ENCODE results near the gene ATP5F1A. TPM values are rescaled to one million over a fixed set of nuclear protein-coding genes. Genes with fewer than 3 reads are reported as not detected.

ATP5F1A gene
- total RNA-seq, 1 donor from 2014 or later, result 474 TPM

DNA sequence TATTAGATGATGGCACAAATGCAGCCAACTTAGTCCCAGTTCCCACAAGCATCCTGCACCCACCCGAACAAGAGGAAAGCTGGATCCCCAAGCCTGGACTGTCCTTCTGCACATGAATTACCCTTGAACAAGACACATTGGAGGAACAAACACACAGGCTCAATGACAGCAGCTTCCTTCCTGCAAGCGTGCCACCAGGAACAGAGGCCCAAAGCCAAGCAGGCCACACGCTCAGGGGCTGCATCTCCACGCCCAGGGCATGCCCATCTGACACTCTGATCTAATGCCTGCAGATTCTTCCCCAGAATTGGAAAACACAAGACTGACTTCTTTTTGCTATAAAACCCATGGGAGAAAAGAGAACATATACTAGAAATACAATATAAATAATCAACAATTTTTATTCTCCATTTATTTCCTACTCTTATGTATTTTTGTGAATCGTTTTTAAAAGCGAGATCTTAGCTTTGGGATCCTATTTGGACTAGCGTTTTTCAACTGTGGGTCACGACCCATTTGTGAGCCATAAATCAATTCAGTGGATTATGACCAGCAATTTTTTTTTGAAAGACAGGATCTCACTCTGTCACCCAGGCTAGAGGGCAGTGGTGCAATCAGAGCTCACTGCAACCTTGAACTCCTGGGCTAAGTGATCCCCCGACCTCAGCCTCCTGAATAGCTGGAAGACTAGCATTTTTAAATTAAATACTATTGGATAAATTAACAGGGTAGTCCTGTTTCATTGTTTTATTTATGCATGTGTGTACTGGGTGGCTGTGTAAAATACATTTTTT is 60.4 kb downstream of the ATP5F1A start:
- H3K36me3 ChIP-seq (ENCODE audit: insufficient read depth, low read length), result no peaks in the 10 kb centered on the region
- no peak overlapping the region for H3K4me3 ChIP-seq (ENCODE audit: insufficient read depth, low read depth, low read length)
- H3K27me3 ChIP-seq (ENCODE audit: insufficient read depth, low read length), result no peaks in the 10 kb centered on the region
- H3K9me3 ChIP-seq (ENCODE audit: insufficient read depth, low read depth, low read length), result no peaks in the 10 kb centered on the region
- no peak for TF ChIP-seq EZH2 (IDR thresholded peaks at IDR 0.05; ENCODE audit: insufficient read depth, low read length)
- TF ChIP-seq, protein P1, sequence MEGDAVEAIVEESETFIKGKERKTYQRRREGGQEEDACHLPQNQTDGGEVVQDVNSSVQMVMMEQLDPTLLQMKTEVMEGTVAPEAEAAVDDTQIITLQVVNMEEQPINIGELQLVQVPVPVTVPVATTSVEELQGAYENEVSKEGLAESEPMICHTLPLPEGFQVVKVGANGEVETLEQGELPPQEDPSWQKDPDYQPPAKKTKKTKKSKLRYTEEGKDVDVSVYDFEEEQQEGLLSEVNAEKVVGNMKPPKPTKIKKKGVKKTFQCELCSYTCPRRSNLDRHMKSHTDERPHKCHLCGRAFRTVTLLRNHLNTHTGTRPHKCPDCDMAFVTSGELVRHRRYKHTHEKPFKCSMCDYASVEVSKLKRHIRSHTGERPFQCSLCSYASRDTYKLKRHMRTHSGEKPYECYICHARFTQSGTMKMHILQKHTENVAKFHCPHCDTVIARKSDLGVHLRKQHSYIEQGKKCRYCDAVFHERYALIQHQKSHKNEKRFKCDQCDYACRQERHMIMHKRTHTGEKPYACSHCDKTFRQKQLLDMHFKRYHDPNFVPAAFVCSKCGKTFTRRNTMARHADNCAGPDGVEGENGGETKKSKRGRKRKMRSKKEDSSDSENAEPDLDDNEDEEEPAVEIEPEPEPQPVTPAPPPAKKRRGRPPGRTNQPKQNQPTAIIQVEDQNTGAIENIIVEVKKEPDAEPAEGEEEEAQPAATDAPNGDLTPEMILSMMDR (IDR thresholded peaks at IDR 0.05; ENCODE audit: insufficient read depth, low read depth, low read length), result no peak
- H4K20me1 ChIP-seq (ENCODE audit: insufficient read depth, low read length), result no peaks in the 10 kb centered on the region
- H3K4me2 ChIP-seq (ENCODE audit: low read length), result no peak overlapping the region
- Mint-ChIP-seq H3K36me3 (ENCODE audit: low read depth, unreplicated experiment) (peaks cover 7% of the 10 kb centered on the region), H3K27me3 (ENCODE audit: low read depth, unreplicated experiment) (no peaks in the 10 kb centered on the region), H3K27ac (ENCODE audit: unreplicated experiment) (no peak overlapping the region), H3K4me3 (ENCODE audit: unreplicated experiment) (no peak overlapping the region), H3K9me3 (ENCODE audit: unreplicated experiment) (no peaks in the 10 kb centered on the region), H3K4me1 (ENCODE audit: low read depth, unreplicated experiment) (peaks cover 18% of the 10 kb centered on the region)
- peaks cover 24% of the 10 kb centered on the region for H3K4me1 ChIP-seq (ENCODE audit: insufficient read depth, low read length)
- no peak overlapping the region for H3K27ac ChIP-seq (ENCODE audit: low read depth, low read length)
- no peak overlapping the region for H2AFZ ChIP-seq (ENCODE audit: low read depth, low read length)
- DNase-seq (ENCODE audit: low read depth) (no peak), FAIRE-seq (no peak)
- H3K9ac ChIP-seq (ENCODE audit: low read length), result no peak overlapping the region
- no peaks in the 10 kb centered on the region for H3K79me2 ChIP-seq (ENCODE audit: insufficient read depth, low read length)

DNA sequence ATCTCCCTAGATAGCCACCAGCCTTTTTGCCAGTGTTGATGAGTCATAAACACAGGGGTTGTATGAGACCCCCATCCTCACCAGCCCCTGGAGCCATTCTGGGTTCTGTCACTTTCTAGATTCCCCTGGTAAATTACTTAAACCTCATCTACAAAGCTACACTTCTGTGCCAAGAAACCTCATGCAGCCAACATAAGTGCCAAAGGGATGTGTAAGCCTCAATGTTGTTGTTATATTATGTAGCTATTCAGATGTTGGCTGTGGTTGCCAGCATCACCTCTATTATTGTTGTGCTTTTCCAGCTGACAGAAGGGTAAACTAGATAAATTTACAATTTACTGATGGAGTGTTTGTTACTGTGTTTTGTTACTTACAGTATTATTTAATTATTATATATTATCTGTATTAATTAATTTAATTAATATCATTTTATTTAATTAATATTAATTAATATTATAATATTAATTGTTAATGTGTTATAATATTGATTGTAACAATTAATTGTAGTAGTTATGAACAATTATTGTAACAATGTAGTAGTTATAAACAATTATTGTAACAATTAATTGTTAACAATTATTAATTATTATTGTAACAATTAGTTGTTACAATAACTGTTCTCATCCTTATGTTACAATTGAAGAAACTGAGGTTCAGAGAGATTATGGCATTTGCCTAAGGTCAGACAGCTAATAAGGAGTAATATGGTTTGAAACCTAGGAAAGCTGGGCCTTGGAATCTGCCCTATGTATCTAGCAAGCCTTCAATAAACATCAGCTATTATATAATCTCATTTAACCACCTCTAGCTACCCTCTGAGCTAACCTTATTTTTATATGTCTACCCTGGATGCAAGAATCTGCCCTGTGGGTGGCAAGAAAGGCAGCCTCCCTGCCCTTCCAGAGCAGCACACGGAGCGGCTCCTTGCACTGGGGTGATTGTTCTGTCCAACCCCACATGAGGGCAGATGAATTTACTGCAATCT is 62.1 kb downstream of the ATP5F1A start:
- no peak overlapping the region for H3K9ac ChIP-seq (ENCODE audit: low read length)
- Mint-ChIP-seq H3K9me3 (ENCODE audit: unreplicated experiment) (no peaks in the 10 kb centered on the region), H3K4me1 (ENCODE audit: low read depth, unreplicated experiment) (peaks cover 13% of the 10 kb centered on the region), H3K4me3 (ENCODE audit: unreplicated experiment) (no peak overlapping the region), H3K27me3 (ENCODE audit: low read depth, unreplicated experiment) (no peaks in the 10 kb centered on the region), H3K36me3 (ENCODE audit: low read depth, unreplicated experiment) (peaks cover 8% of the 10 kb centered on the region), H3K27ac (ENCODE audit: unreplicated experiment) (no peak overlapping the region)
- DNase-seq (ENCODE audit: low read depth) (peak; percentile 76), FAIRE-seq (no peak)
- no peaks in the 10 kb centered on the region for H3K79me2 ChIP-seq (ENCODE audit: insufficient read depth, low read length)
- no peaks in the 10 kb centered on the region for H3K9me3 ChIP-seq (ENCODE audit: insufficient read depth, low read depth, low read length)
- H3K4me2 ChIP-seq (ENCODE audit: low read length), result no peak overlapping the region
- H3K27me3 ChIP-seq (ENCODE audit: insufficient read depth, low read length), result no peaks in the 10 kb centered on the region
- H2AFZ ChIP-seq (ENCODE audit: low read depth, low read length), result no peak overlapping the region
- no peak overlapping the region for H3K4me3 ChIP-seq (ENCODE audit: insufficient read depth, low read depth, low read length)
- H3K4me1 ChIP-seq (ENCODE audit: insufficient read depth, low read length), result peaks cover 19% of the 10 kb centered on the region
- no peaks in the 10 kb centered on the region for H4K20me1 ChIP-seq (ENCODE audit: insufficient read depth, low read length)
- H3K36me3 ChIP-seq (ENCODE audit: insufficient read depth, low read length), result no peaks in the 10 kb centered on the region
- no peak overlapping the region for H3K27ac ChIP-seq (ENCODE audit: low read depth, low read length)
- TF ChIP-seq, protein P1 (IDR thresholded peaks at IDR 0.05; ENCODE audit: insufficient read depth, low read depth, low read length), result no peak
- no peak for TF ChIP-seq EZH2 (IDR thresholded peaks at IDR 0.05; ENCODE audit: insufficient read depth, low read length)
